PC-3 (cell line): ENCODE measurements around the gene BAIAP2.

Source experiments
- CTCF ChIP-seq: fragments of 300-600 bp; sonication (generic); conservative IDR thresholded peaks from 2 replicates; pipeline ENCODE4 v1.5.1; 2017; ENCODE audit warnings: antibody characterized with exemption, low read depth, mild to moderate bottlenecking, low read length
- EZH2 ChIP-seq: fragments of 300-600 bp; sonication (generic); IDR thresholded peaks from one replicate; pipeline ENCODE4 v1.6.1; 2017; ENCODE audit warnings: antibody characterized with exemption, mild to moderate bottlenecking, low read length; ENCODE audit not compliant: unreplicated experiment

- no peak for TF ChIP-seq EZH2
- TF ChIP-seq CTCF, result no peak
Measured at GRCh38 chr17:81013642-81014041, 21.3 kb upstream of the BAIAP2 start.
